Neuron (in vitro differentiated cells): ENCODE results near the gene MAGEB5.
"Not testable (repeated sequence)": the region's sequence is repeated elsewhere in the genome, so short reads cannot be mapped to it uniquely, and the experiment has no call there.

ENCODE experiments used
- H2AFZ ChIP-seq: one replicate; pipeline ENCODE4 v1.6.1; 2013; ENCODE audit warnings: low read depth, mild to moderate bottlenecking, inconsistent platforms, low read length, moderate library complexity
- H3K27me3 ChIP-seq: one replicate; pipeline ENCODE4 v1.6.1; 2013; ENCODE audit warnings: low read length; ENCODE audit not compliant: insufficient read depth
- H3K36me3 ChIP-seq: one replicate; pipeline ENCODE4 v1.6.1; 2013; ENCODE audit warnings: low read length; ENCODE audit not compliant: insufficient read depth
- H3K4me1 ChIP-seq: one replicate; pipeline ENCODE4 v1.6.1; 2013; ENCODE audit warnings: low read length; ENCODE audit not compliant: insufficient read depth
- H3K4me3 ChIP-seq: 2 replicates; pipeline ENCODE4 v1.5.1; 2013; ENCODE audit warnings: mild to moderate bottlenecking, low read length, moderate library complexity
- H3K9me3 ChIP-seq: one replicate; pipeline ENCODE4 v1.6.1; 2013; ENCODE audit warnings: low read length

MAGEB5 gene

GRCh38 chrX:26215869-26216268 lies at the start of gene MAGEB5:
Gene MAGEB5 (plus strand): TSS chrX:26216169. CDS start chrX:26217302, 1,133 bp downstream.
- no peaks in the 10 kb centered on the region for H3K27me3 ChIP-seq
- H3K9me3 ChIP-seq, result no peaks in the 10 kb centered on the region
- H2AFZ ChIP-seq, result no peak within 1 kb of the TSS
- no peaks in the 10 kb centered on the region for H3K4me1 ChIP-seq
- no peak within 1 kb of the TSS for H3K4me3 ChIP-seq
- no peaks in the 10 kb centered on the region for H3K36me3 ChIP-seq

GRCh38 chrX:26192204-26192603 lies 23.8 kb upstream of the MAGEB5 start, which contains the start of gene MAGEB6:
Gene MAGEB6 (plus strand): TSS chrX:26192440. CDS start chrX:26193847, 1,407 bp downstream.
- Histone ChIP-seq H3K27me3 (no peaks in the 10 kb centered on the region), H3K9me3 (no peaks in the 10 kb centered on the region), H3K4me1 (no peaks in the 10 kb centered on the region), H3K4me3 (no peak within 1 kb of the TSS), H3K36me3 (no peaks in the 10 kb centered on the region), H2AFZ (no peak within 1 kb of the TSS)

GRCh38 chrX:26203561-26203960 lies 12.4 kb upstream of the MAGEB5 start:
- Histone ChIP-seq H2AFZ (no peak overlapping the region), H3K9me3 (no peaks in the 10 kb centered on the region), H3K4me1 (no peaks in the 10 kb centered on the region), H3K4me3 (no peak overlapping the region), H3K36me3 (no peaks in the 10 kb centered on the region), H3K27me3 (no peaks in the 10 kb centered on the region)

GRCh38 chrX:26204717-26205116 lies 11.3 kb upstream of the MAGEB5 start:
- H3K4me1 ChIP-seq, H3K9me3 ChIP-seq, H3K36me3 ChIP-seq, H2AFZ ChIP-seq, H3K4me3 ChIP-seq, H3K27me3 ChIP-seq: not testable (repeated sequence)

- Histone ChIP-seq H3K4me3 (no peak overlapping the region), H2AFZ (no peak overlapping the region), H3K4me1 (no peaks in the 10 kb centered on the region), H3K9me3 (no peaks in the 10 kb centered on the region), H3K27me3 (no peaks in the 10 kb centered on the region), H3K36me3 (no peaks in the 10 kb centered on the region)
Observed at GRCh38 chrX:26208012-26208411, 8.0 kb upstream of the MAGEB5 start.

GRCh38 chrX:26219351-26219750 lies 3.4 kb downstream of the MAGEB5 start:
- Histone ChIP-seq H3K27me3 (no peaks in the 10 kb centered on the region), H3K4me1 (no peaks in the 10 kb centered on the region), H3K9me3 (no peaks in the 10 kb centered on the region), H2AFZ (no peak overlapping the region), H3K36me3 (no peaks in the 10 kb centered on the region), H3K4me3 (no peak overlapping the region)

- no peaks in the 10 kb centered on the region for H3K27me3 ChIP-seq
- no peaks in the 10 kb centered on the region for H3K4me1 ChIP-seq
- no peak overlapping the region for H2AFZ ChIP-seq
- H3K36me3 ChIP-seq, result no peaks in the 10 kb centered on the region
- H3K4me3 ChIP-seq, result no peak overlapping the region
- H3K9me3 ChIP-seq, result no peaks in the 10 kb centered on the region
Observed at GRCh38 chrX:26234177-26234576, 18.2 kb downstream of the MAGEB5 start.

GRCh38 chrX:26253526-26253925 lies 37.6 kb downstream of the MAGEB5 start:
- Histone ChIP-seq H3K27me3 (no peaks in the 10 kb centered on the region), H3K4me3 (no peak overlapping the region), H3K9me3 (no peaks in the 10 kb centered on the region), H3K4me1 (no peaks in the 10 kb centered on the region), H2AFZ (no peak overlapping the region), H3K36me3 (no peaks in the 10 kb centered on the region)

- H3K4me1 ChIP-seq, result no peaks in the 10 kb centered on the region
- no peak overlapping the region for H3K4me3 ChIP-seq
- H2AFZ ChIP-seq, result no peak overlapping the region
- no peaks in the 10 kb centered on the region for H3K36me3 ChIP-seq
- no peaks in the 10 kb centered on the region for H3K9me3 ChIP-seq
- no peaks in the 10 kb centered on the region for H3K27me3 ChIP-seq
Observed at GRCh38 chrX:26254436-26254835, 38.5 kb downstream of the MAGEB5 start.

GRCh38 chrX:26262121-26262523 lies 46.2 kb downstream of the MAGEB5 start:
- Histone ChIP-seq H3K27me3 (no peaks in the 10 kb centered on the region), H3K4me1 (no peaks in the 10 kb centered on the region), H3K4me3 (no peak overlapping the region), H2AFZ (no peak overlapping the region), H3K36me3 (no peaks in the 10 kb centered on the region), H3K9me3 (no peaks in the 10 kb centered on the region)
